GM15510 (cell line): ENCODE measurements around the gene ISG15.

Experiments used
- POLR2A ChIP-seq: IDR thresholded peaks from 3 replicates; pipeline ENCODE4 v1.6.1; 2011; ENCODE audit warnings: borderline replicate concordance; ENCODE audit not compliant: insufficient read length; ENCODE audit errors: extremely low read depth

The ISG15 gene

GRCh38 chr1:981955-982558 is 31.2 kb upstream of the ISG15 start, which contains the start of gene PERM1:
Gene PERM1, minus strand, starts transcription at chr1:982093. Its CDS starts 1,064 bp downstream, at chr1:981029.
- no peak for TF ChIP-seq POLR2A

GRCh38 chr1:982765-983436 is 30.4 kb upstream of the ISG15 start:
- no peak for TF ChIP-seq POLR2A

- no peak for TF ChIP-seq POLR2A
These were observed 29.4 kb upstream of the ISG15 start for GRCh38 chr1:983798-984475.

GRCh38 chr1:984476-984814 is 28.9 kb upstream of the ISG15 start:
- no peak for TF ChIP-seq POLR2A

GRCh38 chr1:985126-985525 is 28.2 kb upstream of the ISG15 start:
- TF ChIP-seq POLR2A: no peak

GRCh38 chr1:991895-992294 is 21.4 kb upstream of the ISG15 start:
- no peak for TF ChIP-seq POLR2A

GRCh38 chr1:992362-992761 is 20.9 kb upstream of the ISG15 start:
- TF ChIP-seq POLR2A: no peak

- TF ChIP-seq POLR2A: no peak
These were observed 19.8 kb upstream of the ISG15 start for GRCh38 chr1:993379-993995.

GRCh38 chr1:995665-996633 is 17.3 kb upstream of the ISG15 start:
- TF ChIP-seq POLR2A: no peak

- no peak for TF ChIP-seq POLR2A
These were observed 16.2 kb upstream of the ISG15 start for GRCh38 chr1:996851-997712.

- no peak for TF ChIP-seq POLR2A
These were observed 15.6 kb upstream of the ISG15 start for GRCh38 chr1:997713-997992.

- no peak for TF ChIP-seq POLR2A
These were observed 15.1 kb upstream of the ISG15 start for GRCh38 chr1:997993-998744.

GRCh38 chr1:998745-998994 is 14.6 kb upstream of the ISG15 start:
- no peak for TF ChIP-seq POLR2A

GRCh38 chr1:998995-999724 is 14.1 kb upstream of the ISG15 start:
- no peak for TF ChIP-seq POLR2A
